ENCODE data around the gene FRAT1.
A peak's percentile ranks its signal among the peaks of the same experiment; 100 is the strongest.

The FRAT1 gene

DNA sequence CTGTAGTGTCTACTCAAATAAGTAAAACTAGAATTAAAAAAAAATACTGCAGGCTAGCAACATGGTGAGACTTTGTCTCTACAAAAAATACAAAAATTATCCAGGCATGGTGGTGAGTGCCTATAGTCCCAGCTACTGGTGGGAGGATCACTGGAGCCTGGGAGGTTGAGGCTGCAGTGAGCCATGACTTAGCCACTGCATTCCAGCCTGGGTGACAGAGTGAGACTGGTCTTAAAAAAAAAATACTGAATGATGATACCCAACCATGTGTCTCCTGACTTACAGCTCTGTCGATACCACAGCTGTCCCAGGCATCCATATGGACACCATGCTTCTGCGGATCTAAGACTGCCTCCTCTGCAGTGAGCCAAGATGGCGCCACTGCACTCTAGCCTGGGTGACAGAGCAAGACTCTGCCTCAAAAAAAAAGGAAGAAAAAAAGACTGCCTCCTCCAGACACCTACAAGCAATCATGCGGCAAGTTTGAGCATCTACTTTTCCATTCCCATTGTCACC, 7.9 kb upstream of the FRAT1 start:
- peak; percentile 16 for DNase-seq

DNA sequence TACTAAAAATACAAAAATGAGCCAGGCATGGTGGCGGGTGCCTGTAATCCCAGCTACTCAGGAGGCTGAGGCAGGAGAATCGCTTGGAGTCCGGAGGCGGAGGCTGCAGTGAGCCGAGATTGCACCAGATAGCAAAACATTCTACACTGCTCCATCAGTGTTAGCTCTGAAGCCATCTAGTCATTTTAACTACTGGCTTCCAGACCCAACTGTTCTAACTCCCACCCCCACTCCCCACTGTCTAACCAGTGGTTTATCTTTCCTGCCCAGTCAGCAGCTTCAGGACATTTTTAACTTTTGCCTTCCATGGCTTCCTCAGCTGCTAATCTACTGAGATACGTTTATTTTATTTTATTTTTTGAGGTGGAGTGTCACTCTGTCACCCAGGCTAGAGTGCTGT, 6.2 kb upstream of the FRAT1 start:
- no peak for DNase-seq

DNA sequence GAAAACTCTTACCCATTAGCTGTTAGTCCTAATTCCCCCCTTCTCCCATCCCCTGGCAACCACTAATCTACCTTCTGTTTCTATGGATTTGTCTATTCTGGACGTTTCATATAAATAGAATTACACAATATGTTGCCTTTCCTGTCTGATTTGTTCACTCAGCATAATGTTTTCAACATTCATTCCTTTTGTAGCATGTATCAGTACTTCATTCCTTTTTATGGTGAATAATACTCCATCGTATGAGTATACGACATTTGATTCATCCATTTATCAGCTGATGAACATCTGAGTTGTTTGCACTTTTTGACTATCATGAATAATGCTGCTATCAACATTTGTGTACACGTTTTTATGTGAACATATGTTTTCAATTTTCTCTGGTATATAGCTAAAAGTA, 4.4 kb upstream of the FRAT1 start:
- peak; percentile 32 for DNase-seq

DNA sequence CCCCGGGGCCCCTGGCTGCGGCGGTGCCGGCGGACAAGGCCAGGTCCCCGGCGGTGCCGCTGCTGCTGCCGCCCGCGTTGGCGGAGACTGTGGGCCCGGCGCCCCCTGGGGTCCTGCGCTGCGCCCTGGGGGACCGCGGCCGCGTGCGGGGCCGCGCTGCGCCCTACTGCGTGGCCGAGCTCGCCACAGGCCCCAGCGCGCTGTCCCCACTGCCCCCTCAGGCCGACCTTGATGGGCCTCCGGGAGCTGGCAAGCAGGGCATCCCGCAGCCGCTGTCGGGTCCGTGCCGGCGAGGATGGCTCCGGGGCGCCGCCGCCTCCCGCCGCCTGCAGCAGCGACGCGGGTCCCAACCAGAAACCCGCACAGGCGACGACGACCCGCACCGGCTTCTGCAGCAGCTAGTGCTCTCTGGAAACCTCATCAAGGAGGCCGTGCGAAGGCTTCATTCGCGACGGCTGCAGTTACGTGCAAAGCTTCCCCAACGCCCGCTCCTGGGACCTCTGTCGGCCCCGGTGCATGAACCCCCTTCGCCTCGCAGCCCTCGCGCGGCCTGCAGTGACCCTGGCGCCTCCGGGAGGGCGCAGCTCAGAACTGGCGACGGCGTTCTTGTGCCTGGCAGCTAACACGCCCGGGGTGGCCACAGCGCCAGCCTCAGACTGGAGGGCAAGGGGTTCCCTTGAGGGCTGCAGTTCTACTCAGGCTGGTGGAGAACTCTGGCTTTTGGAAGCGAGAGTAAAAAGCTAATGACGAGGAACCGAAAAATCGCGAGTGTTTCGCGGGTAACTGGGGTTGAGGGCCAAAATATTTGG, 804 bp downstream of the FRAT1 start:
- DNase-seq, result peak; percentile 51

DNA sequence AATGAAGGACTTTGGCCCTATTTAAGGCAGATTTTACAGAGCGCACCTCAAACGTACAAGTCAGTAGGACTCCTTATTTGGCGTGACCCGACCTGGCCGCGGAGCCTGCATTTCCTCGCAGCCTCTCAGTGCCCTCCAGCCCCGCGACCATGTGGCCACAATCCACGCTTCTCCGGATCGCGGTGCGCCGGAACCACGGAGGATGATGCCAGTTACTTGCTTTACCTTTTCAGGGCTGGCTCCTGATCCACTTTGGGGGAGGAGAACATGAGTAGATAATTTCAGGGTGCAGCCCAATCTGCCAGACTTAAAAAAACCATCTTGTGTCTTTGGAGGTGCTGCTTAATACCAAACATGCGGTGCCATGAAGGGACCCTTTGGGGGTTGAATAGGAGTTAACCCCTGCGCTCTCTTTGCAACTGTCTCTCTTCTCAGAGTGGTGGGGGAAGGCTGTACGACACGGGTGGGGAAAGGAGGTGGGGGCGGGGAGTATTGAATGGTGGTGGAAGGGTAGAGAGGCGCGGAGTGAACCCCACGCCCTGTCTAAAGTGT, 1.5 kb downstream of the FRAT1 start:
- DNase-seq, result no peak

DNA sequence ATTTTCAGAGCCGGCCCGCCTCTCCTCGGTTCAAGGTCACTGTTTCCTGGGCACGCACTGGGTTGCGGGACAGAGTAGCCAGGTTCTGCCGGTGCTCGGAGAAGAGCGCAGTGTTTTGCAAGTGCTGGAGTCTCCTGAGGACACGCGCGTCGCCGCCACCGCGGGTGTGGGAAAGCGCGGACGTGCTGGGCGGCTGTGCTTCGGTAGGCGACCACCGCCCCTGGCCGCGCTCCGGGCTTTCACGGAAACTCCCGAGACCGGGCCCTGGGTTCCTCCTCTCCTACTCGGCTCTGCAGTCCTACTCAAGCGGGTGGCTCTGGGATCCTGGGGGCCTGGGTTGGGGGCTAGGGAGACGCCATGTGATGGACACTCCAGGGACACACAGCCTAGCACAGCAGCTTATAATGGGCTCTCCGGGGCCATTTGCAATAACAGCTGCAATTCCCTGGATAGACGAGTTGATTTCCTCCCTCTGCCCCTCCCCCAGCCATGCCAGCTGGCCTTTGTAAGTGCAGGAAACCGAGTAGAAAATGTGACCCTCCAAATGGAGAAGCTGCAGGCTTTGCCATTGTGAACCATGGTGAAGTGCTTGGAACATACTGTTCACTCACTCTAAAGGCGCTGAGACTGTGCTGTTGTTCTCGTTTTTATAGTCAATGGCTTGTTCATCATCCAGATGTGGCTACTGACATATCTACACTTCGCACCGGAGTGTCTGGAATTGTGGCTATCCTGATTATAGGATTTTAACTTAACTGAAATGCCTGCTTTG, 2.1 kb downstream of the FRAT1 start:
- peak; percentile 75 for DNase-seq

DNA sequence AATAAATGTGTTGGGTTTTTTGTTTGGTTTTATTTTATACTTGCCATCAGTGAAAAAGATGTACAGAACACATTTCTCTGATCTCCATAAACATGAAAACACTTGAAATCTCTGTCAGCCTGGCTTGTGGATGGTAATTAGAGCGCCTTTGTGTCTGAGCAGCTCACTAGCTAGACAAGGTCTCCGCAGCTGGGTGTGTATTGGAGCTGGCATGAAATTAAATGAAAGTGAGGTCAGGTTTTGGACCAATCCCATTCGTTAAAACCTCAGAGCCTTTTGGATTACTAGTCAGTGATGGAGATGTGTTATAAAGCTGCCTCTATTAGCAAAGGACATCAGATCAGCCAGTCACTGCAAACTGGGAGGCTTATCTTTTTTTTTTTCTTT, 2.7 kb downstream of the FRAT1 start:
- DNase-seq, result no peak

DNA sequence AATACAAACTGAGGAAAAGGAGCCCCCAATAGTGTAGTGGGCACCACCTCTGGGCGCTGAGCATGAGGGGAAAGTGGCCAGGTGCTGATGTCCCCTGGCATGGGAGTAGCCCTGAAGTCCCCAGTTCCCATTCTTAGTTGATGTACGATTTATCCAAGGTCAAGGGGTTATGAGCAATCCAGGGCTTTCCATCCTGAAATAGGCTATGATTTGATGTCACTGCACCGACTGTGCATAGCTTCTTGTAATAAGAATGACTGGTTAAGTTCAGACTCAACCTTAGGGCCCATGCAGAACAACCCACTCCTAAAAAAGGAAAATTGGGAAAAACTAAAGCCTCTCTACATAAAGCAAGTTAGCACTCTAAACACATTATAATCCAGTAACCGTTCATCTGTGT, 4.4 kb downstream of the FRAT1 start:
- no peak for DNase-seq

DNA sequence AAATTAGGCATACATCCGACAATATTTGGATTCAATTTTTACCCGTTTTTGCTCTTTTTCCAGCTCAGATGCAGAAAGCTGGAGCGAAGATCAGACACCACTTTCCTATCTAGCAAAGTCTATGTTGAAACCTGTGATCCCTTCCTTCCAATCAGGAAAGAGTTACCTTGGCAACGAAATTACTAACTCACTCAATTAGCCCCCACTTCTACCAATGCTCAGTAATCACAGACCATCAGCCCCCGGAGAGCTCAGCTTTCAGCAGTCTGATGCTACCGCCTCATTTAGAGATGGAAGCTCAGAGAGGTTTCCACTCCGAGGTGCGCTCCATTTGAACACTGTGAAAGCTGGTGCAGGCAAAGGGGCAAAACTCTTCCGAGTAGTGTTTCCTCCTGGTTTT, 6.7 kb downstream of the FRAT1 start:
- DNase-seq, result no peak

DNA sequence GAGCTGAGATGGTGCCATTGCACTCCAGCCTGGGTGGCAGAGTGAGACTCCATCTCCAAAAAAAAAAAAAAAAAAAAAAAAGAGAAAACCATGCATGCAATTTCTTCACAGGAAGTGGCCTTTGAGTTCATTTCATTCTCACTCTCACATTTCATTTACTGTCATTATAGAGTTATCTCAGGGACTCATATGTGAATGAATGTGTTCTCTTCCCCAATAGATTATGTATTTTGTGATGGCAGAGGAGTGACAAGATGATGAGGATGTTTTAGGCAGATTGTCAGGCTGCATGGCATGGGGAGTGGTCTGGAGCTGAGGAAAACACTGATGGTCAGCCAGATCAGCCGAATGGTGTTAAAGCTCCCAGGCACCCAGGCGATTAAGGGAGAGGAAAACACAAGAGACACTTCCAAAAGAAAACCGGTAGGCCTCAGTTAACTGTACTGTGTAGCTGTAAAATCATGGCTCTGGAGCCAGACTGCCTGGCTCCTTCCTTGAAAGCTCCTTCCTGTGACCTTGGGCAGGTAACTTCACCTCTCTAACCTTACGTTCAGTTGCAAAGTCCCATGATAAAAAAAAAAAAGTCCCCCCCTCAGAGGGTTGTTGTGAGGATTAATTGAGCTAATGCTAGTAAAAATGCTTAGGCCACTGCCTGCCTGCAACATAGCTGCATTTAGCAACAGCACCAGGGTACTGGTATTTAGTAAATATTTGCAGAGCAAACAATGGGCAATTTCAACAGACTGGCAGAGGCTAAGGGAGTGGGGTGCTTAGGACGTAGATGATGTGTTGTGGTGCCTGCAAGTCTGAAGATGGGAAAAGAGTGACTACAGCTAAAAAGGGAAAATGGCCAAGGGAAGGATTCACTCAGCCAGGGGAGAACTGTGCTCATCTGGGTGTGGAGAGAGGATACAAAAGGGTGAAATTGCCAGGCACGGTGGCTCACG, 8.6 kb downstream of the FRAT1 start:
- DNase-seq, result peak; percentile 13

DNA sequence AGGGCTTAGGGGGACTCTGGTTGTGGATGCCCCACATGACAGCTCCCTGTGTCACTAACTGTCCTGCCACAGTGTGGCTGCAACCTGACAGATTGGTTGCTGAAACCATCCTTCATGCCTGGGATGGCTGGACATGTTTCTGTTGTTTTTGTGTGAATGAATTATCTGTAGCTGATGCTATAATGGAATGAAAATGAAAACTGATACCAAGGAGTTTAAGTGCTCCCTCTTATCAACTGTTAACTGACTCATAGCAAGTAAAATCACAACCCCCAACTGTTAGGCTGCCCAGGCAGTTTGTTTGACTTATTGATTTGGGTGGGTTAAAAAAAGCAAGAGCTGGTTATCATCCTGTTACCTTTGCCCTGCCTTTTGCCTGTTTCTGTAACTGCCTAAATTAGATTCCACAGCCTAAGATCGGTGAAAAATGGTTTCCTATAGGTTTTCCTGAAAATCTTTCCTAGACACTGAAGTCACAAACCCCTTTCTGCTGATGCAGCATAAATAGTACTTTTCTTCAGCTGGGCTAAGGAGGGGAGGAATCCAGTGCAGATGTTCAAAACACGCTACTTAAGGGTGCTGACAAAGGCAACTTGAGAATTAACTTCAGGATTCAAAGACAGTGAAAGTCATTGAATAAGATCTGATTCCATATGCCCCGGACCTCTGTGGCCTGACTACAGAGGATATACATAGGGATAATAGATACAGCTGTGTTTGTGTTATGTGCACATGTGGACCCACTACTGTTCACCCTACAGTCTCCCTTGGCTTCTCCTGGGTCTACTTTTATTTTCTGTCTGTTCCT, 9.8 kb downstream of the FRAT1 start:
- DNase-seq, result no peak

DNA sequence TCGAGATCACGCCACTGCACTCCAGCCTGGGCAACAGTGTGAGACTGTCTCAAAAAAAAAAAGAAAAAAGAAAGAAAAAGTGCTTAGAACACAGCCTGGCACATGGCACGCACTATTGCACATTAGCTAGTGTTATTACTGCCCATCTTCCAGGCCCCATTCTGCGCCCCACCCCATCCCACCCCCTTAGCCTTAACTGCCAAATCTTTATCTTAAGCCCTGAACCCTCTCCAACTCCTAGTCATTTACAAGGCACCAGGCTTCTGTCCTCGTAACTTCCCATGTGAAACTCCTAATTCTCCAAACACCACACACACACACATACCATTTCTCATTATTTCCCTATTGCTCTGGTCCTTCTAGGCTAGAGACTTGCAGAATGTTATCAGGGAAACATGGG, 10.7 kb downstream of the FRAT1 start:
- peak; percentile 70 for DNase-seq

DNA sequence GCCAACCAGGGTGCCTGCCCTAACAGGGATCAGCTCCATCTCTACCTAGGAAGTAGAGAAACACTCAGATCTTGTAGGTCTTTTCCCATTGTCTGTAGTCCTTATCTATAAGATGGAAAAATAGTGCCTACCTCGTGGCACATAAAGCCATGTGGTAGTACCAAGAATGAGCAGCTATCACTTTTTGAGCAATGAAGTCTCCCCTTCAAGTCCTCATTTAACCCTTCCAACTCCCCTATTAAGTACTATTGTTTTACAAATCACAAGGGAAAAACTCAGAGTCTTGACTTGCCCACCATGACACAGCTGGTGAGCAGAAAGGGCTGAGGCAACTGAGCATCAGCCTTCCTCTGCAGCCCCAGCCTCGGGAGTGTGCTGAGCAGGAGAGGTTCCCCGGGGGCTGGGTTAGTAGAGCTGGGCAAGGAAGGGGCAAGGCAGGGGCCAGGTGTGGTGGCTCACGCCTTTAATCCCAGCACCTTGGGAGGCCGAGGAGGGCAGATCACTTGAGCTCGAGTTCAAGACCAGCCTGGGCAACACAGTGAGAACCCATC, 12.2 kb downstream of the FRAT1 start:
- no peak for DNase-seq

DNA sequence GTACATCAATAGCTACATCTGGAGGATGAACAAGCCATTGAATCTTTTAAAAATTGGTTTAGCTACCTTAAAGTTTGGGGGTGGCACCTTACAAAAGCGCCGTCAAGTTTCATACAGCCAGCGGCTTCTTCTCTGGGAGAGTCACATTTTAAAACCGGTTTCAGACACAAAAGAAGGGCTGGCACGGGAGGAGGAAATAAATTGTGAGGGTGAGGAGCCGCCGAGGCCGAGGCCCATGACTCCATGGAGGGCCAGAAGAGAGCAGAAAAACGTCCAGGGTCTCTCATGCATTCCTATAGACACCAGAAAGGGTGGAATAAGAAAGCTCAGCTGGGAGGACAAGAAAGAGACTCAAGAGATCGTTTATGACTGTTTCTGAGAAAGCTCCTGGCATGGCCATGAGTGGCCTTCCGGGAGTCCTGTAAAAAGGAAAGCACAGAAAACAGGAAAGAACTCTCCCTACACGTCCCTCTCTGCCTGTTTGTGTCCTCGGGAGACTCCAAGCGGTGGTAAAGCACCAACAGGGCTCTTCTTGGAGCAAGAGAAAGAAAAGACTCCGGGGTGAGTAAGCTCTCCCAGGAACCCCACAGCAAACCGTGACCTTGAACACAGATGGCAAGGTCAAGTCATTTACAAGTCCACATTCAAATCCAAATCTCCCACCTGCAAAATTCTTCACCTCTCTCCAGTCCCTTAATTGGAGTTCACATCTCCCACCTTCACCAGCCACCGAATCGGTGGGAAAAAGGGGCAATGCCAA, 13.7 kb downstream of the FRAT1 start:
- peak; percentile 27 for DNase-seq

DNA sequence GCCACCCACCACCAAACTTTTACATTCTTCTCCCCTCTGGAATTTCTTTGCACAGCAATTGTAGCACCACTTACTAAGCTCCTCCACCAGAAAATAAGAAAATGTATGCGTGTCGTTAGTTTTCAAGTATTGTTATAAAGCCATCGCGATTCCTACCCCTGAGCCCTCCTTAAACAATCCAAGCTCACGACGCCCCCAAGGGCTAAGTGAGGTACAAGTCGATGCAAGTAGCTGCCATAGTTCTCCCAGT, 14.2 kb downstream of the FRAT1 start:
- peak; percentile 49 for DNase-seq

DNA sequence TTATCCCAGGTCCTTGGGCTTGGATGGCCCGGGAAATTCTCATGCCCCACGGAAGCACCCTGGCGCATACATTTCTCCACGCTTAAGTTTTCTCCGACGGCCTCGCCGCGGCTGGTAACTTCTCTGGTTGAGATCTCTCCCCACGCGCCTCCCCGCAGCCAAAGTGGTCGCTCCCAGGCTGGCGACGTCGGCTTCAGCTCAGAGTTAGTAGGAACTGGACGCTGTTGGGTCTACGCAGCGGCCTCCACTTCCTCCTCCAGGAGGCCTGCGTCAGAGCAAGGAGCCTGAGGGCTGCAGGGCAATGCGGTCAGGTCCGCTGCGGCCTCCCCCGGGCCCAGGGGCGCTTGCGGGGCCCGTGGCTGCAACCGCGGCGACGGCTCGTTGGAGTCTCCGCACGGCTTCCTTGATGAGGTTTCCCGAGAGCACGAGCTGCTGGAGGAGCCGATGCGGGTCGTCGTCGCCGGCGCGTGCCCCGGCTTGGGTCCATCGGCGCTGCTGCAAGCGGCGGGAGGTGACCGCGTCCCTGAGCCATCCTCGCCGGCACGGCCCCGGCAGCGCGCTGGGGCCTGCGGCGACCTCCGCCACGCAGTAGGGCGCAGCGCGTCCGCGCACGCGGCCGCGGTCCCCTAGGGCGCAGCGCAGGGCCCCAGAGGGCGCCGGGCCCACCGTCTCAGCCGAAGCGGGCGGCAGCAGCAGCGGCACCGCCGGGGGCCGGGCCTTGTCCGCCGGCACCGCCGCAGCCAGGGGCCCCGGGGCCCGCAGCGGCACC, 14.7 kb downstream of the FRAT1 start:
- DNase-seq, result peak; percentile 58

DNA sequence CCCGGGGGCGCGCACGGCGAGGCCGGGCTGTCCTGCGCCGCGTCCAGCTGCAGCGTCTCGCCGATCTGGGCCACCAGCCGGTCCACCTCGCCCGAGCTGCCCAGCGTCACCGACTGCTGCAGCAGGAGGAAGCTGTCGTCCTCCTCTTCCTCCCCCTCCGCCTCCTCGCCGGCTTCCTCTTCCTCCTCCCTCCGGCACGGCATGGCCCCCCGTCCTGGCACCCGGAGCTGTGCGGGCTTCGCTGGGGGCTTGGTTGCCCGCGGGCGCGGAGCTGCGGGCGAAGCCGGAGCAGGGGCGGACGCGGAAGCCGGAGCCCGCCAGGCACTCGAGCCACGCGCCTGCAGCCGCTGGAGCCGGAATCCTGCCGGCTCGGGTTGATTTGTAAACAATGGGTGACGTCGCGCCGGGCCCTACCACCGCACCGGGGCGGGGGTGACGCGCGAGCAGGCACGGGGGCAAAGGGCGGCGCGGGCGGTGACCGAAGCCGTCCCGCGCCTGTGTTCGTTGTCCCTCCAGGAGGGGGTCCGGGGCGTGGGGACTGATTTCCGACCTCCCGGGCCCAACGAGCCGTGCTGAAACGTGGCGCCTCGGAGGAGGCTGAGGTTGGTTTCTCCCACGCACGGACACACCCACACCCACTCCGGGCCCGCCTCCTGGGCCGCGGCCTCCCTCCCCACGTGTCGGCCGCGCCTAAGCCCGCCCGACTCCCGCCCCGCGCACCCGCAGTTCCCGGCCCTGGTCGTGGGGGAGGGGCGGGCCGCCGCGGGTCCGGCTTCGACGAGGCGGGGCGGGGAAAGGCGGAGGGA, 15.5 kb downstream of the FRAT1 start, which contains the start of gene FRAT2:
FRAT2 (minus strand) TSS at position 360 of the 806 bp plus-strand sequence; CDS start at position 203, 157 bp downstream.
- peak; percentile 83 for DNase-seq

DNA sequence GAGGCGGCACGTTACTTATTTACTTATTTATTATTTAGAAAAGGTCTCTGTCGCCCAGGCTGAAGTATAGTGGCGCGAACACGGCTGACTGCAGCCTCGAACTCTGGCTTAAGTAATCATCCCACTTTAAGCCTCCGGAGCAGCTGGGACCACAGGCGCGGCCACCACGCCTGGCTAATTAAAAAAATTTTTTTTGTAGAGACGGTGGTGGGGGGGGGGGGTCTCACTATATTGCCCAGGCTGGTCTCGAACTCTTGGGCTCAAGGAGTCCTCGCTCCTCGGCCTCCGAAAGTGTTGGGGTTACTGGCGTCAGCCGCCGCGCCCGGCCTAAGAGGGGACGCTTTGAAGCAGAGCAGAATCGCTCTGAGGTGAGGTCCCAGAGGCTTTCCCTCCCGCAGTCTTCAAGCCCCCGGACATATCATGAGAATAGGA, 16.1 kb downstream of the FRAT1 start:
- DNase-seq, result no peak

DNA sequence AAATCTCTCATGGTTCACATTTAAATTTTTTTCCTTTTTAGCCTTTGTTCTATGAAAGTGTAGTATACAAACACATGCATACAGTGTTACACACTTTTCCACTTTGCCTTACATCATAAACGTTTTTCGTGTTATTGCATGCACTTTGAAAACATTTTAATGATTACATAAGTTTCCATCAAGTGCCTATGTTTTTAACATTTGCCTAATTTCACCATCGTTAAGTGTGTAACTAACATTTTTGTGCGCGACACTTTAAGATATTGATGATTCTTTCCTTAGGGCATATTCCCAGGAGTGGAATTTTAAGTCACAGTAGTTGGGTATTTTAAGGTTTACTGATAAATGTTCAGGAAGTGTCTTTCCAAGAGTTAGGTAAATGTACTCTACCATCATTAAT, 16.9 kb downstream of the FRAT1 start:
- no peak for DNase-seq

Data from MV-4-11 (cell line).